Measurements from ENCODE around the gene FAM229A. TPM values are rescaled to one million over a fixed set of nuclear protein-coding genes. Genes with fewer than 3 reads are reported as not detected.
A peak's percentile ranks its signal among the peaks of the same experiment; 100 is the strongest.

Gene FAM229A
- total RNA-seq, 2 experiments from 2014 or later, result 4.6 to 5.5 TPM

GRCh38 chr1:32392325-32392724, 30.0 kb upstream of the FAM229A start:
- ChIA-PET POLR2A (interaction anchor here (0.6 to 1.3 kb wide), 3 partner anchors 20 to 318 kb away, joined by 3 to 4 read pairs (median 3); partner anchors contain the start of gene HDAC1), CTCF (interaction anchor here (1.3 kb wide), 1 partner anchor 88 kb away, joined by 3 read pairs; no protein-coding TSS in a partner anchor)
- H3K4me1 Mint-ChIP-seq (ENCODE audit: low read depth), result peaks cover 22% of the 10 kb centered on the region
- ATAC-seq (no peak), DNase-seq (no peak)
- H3K4me3 Mint-ChIP-seq, result peak overlapping the region; percentile 22
- peak overlapping the region; percentile 33 for H3K27ac Mint-ChIP-seq
- intact Hi-C loops (cut with micrococcal nuclease), result no loop called here
- no peaks in the 10 kb centered on the region for H3K9me3 Mint-ChIP-seq
- peaks cover 2% of the 10 kb centered on the region for H3K36me3 Mint-ChIP-seq (ENCODE audit: low read depth)
- H3K27me3 Mint-ChIP-seq, result no peaks in the 10 kb centered on the region
- no peak for TF ChIP-seq CTCF (IDR thresholded peaks at IDR 0.05)

GRCh38 chr1:32390904-32391870, 28.9 kb upstream of the FAM229A start:
- intact Hi-C loops (cut with micrococcal nuclease), result no loop called here
- H3K27me3 Mint-ChIP-seq, result no peaks in the 10 kb centered on the region
- ATAC-seq (no peak), DNase-seq (no peak)
- H3K4me1 Mint-ChIP-seq (ENCODE audit: low read depth), result peaks cover 22% of the 10 kb centered on the region
- no peak overlapping the region for H3K4me3 Mint-ChIP-seq
- ChIA-PET CTCF (interaction anchor here (1.2 to 1.3 kb wide), 2 partner anchors 10 to 87 kb away, joined by 3 to 4 read pairs; no protein-coding TSS in a partner anchor), POLR2A (interaction anchor here (0.6 to 0.7 kb wide), 2 partner anchors 19 to 317 kb away, joined by 3 read pairs; no protein-coding TSS in a partner anchor)
- TF ChIP-seq CTCF (IDR thresholded peaks at IDR 0.05), result no peak
- H3K36me3 Mint-ChIP-seq (ENCODE audit: low read depth), result peaks cover 3% of the 10 kb centered on the region
- no peaks in the 10 kb centered on the region for H3K9me3 Mint-ChIP-seq
- H3K27ac Mint-ChIP-seq, result no peak overlapping the region

GRCh38 chr1:32388641-32389040, 26.4 kb upstream of the FAM229A start:
- ChIA-PET POLR2A (interaction anchor here (0.9 kb wide), 1 partner anchor 192 kb away, joined by 3 read pairs; no protein-coding TSS in a partner anchor), CTCF (no interaction called here)
- DNase-seq, result no peak
- H3K4me3 Mint-ChIP-seq, result no peak overlapping the region
- no peaks in the 10 kb centered on the region for H3K27me3 Mint-ChIP-seq
- ATAC-seq, result no peak
- no peak overlapping the region for H3K27ac Mint-ChIP-seq
- intact Hi-C loops (cut with micrococcal nuclease), result no loop called here
- H3K9me3 Mint-ChIP-seq, result no peaks in the 10 kb centered on the region
- peaks cover 16% of the 10 kb centered on the region for H3K4me1 Mint-ChIP-seq (ENCODE audit: low read depth)
- TF ChIP-seq CTCF (IDR thresholded peaks at IDR 0.05), result no peak
- peaks cover 11% of the 10 kb centered on the region for H3K36me3 Mint-ChIP-seq (ENCODE audit: low read depth)

GRCh38 chr1:32386676-32387392, 24.5 kb upstream of the FAM229A start:
- intact Hi-C loops (cut with micrococcal nuclease), result no loop called here
- ChIA-PET CTCF (interaction anchor here (0.7 to 3.9 kb wide), 5 partner anchors 13 to 668 kb away, joined by 3 to 33 read pairs (median 3); partner anchors contain the start of gene MARCKSL1), POLR2A (interaction anchor here (1.1 to 1.3 kb wide), 2 partner anchors 12 to 570 kb away, joined by 3 to 4 read pairs; no protein-coding TSS in a partner anchor)
- H3K4me3 Mint-ChIP-seq, result no peak overlapping the region
- peaks cover 11% of the 10 kb centered on the region for H3K36me3 Mint-ChIP-seq (ENCODE audit: low read depth)
- no peaks in the 10 kb centered on the region for H3K27me3 Mint-ChIP-seq
- no peak overlapping the region for H3K27ac Mint-ChIP-seq
- no peaks in the 10 kb centered on the region for H3K9me3 Mint-ChIP-seq
- H3K4me1 Mint-ChIP-seq (ENCODE audit: low read depth), result peaks cover 4% of the 10 kb centered on the region
- ATAC-seq (no peak), DNase-seq (no peak)
- TF ChIP-seq CTCF (IDR thresholded peaks at IDR 0.05), result no peak

Measured in activated CD8-positive, alpha-beta T cell treated with anti-CD3 and anti-CD28 coated beads for 36 hours (primary cell).